Measurements from ENCODE around the gene CCDC112. TPM values are rescaled to one million over a fixed set of nuclear protein-coding genes. Genes with fewer than 3 reads are reported as not detected.

Gene CCDC112
- total and polyA plus RNA-seq, 8 donors = 6.0 to 22.0 (median 15.9) TPM

- intact Hi-C loops (cut with DNase I) = no loop called here
- no peak for TF ChIP-seq CTCF (IDR thresholded peaks at IDR 0.05)
- Histone ChIP-seq H3K27me3 (no peaks in the 10 kb centered on the region), H3K4me3 (no peak overlapping the region), H3K4me1 (no peaks in the 10 kb centered on the region), H3K36me3 (no peaks in the 10 kb centered on the region), H3K9me3 (no peaks in the 10 kb centered on the region), H3K27ac (no peak overlapping the region)
- ATAC-seq (no peak), DNase-seq (no peak)
Measured at GRCh38 chr5:115284021-115284420, 12.4 kb downstream of the CCDC112 start.

- Histone ChIP-seq H3K27ac (no peak overlapping the region), H3K4me1 (no peaks in the 10 kb centered on the region), H3K36me3 (no peaks in the 10 kb centered on the region), H3K27me3 (no peaks in the 10 kb centered on the region), H3K4me3 (no peak overlapping the region), H3K9me3 (no peaks in the 10 kb centered on the region)
- TF ChIP-seq CTCF (IDR thresholded peaks at IDR 0.05) = no peak
- no peak for ATAC-seq
- intact Hi-C loops (cut with DNase I) = no loop called here
- no peak for DNase-seq
Measured at GRCh38 chr5:115282131-115282530, 14.3 kb downstream of the CCDC112 start.

- Histone ChIP-seq H3K27me3 (no peaks in the 10 kb centered on the region), H3K9me3 (no peaks in the 10 kb centered on the region), H3K27ac (peak overlapping the region in 1 of 2 donors; percentile 43), H3K36me3 (no peaks in the 10 kb centered on the region), H3K4me3 (no peak overlapping the region), H3K4me1 (peaks cover 0 to 11% of the 10 kb centered on the region in 2 donors)
- TF ChIP-seq CTCF (IDR thresholded peaks at IDR 0.05) = no peak
- intact Hi-C loops (cut with DNase I) = no loop called here
- DNase-seq (peak in 1 of 4 donors; percentile 5), ATAC-seq (no peak)
Measured at GRCh38 chr5:115274584-115274983, 21.9 kb downstream of the CCDC112 start.

- no peak for ATAC-seq
- TF ChIP-seq CTCF (IDR thresholded peaks at IDR 0.05) = no peak
Measured at GRCh38 chr5:115272297-115272958, 24.0 kb downstream of the CCDC112 start.

GRCh38 chr5:115271295-115272050 is 25.0 kb downstream of the CCDC112 start:
- H3K27ac ChIP-seq = peak overlapping the region in 1 of 2 donors; percentile 39
- intact Hi-C loops (cut with DNase I) = no loop called here
- H3K4me1 ChIP-seq = peaks cover 0 to 11% of the 10 kb centered on the region in 2 donors
- no peak overlapping the region for H3K4me3 ChIP-seq
- DNase-seq = no peak
- H3K9me3 ChIP-seq = no peaks in the 10 kb centered on the region
- no peaks in the 10 kb centered on the region for H3K36me3 ChIP-seq
- ATAC-seq = no peak
- no peaks in the 10 kb centered on the region for H3K27me3 ChIP-seq
- no peak for TF ChIP-seq CTCF (IDR thresholded peaks at IDR 0.05)

More at GRCh38 chr5:115272297-115272958, 24.0 kb downstream of the CCDC112 start:
- Histone ChIP-seq H3K9me3 (no peaks in the 10 kb centered on the region), H3K36me3 (no peaks in the 10 kb centered on the region), H3K4me3 (no peak overlapping the region), H3K27ac (peak overlapping the region in 1 of 2 donors; percentile 39), H3K4me1 (peaks cover 0 to 11% of the 10 kb centered on the region in 2 donors), H3K27me3 (no peaks in the 10 kb centered on the region)
- DNase-seq = no peak
- intact Hi-C loops (cut with DNase I) = no loop called here
